Body of pancreas (tissue), 4 donors: ENCODE results near the gene MGAT4D.

Experiments used
- CTCF ChIP-seq, 7 experiments: fragments of 450-650 bp in 4 of 7; fragments of 200-600 bp in 3 of 7; sonication (generic) in 3 of 7; IDR thresholded peaks; one replicate each; pipeline ENCODE4 v1.5.1; 2016 to 2019; ENCODE audit warnings: antibody characterized with exemption in 7 of 7
- POLR2A ChIP-seq, 3 donors: fragments of 450-650 bp; IDR thresholded peaks; one replicate each; pipeline ENCODE4 v1.6.1; 2016; ENCODE audit warnings: antibody characterized with exemption in 3 of 3, mild to moderate bottlenecking in 2 of 3

GRCh38 chr4:140427919-140428471 is 70.1 kb downstream of the MGAT4D start:
- TF ChIP-seq CTCF (IDR thresholded peaks at IDR 0.05) (no peak), POLR2A (IDR thresholded peaks at IDR 0.05) (no peak)
